Mammary epithelial cell (primary cell): Measurements from ENCODE around the gene ATXN1L.

ENCODE experiments used
- EZH2 ChIP-seq: IDR thresholded peaks from 2 replicates; pipeline ENCODE4 v1.6.1; 2012; ENCODE audit warnings: low read length, inconsistent platforms, borderline replicate concordance
- TF ChIP-seq, protein P1 (sequence below), 2 donors: IDR thresholded peaks in 1 of 2; conservative IDR thresholded peaks in 1 of 2; 2 replicates each; pipeline ENCODE4 v1.5.1; 2011 to 2012; ENCODE audit warnings: inconsistent platforms in 2 of 2, low read length in 2 of 2, mild to moderate bottlenecking in 2 of 2, control low read depth in 1 of 2, low read depth in 1 of 2; ENCODE audit not compliant: insufficient read depth in 1 of 2; ENCODE audit errors: extremely low read depth in 1 of 2

DNA sequence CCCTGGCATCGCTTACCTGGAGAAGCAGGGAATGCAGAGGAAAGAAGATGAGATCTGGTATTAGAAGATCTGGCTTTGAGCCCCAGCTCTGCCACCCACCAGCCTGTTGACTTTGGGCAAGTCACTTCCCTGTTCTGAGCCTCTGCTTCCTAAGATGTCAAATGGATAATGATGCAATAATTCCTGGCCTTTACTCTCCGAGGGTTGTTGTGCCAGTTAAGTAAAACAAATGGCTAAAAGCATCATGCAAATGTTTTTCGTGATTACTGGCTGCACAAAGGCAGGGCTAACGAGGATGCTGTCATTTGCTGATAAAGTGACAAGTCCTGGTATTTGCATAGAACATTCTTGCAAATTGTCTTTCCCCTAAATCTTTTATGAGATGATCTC lies 39.5 kb downstream of the ATXN1L start:
- TF ChIP-seq, protein P1, sequence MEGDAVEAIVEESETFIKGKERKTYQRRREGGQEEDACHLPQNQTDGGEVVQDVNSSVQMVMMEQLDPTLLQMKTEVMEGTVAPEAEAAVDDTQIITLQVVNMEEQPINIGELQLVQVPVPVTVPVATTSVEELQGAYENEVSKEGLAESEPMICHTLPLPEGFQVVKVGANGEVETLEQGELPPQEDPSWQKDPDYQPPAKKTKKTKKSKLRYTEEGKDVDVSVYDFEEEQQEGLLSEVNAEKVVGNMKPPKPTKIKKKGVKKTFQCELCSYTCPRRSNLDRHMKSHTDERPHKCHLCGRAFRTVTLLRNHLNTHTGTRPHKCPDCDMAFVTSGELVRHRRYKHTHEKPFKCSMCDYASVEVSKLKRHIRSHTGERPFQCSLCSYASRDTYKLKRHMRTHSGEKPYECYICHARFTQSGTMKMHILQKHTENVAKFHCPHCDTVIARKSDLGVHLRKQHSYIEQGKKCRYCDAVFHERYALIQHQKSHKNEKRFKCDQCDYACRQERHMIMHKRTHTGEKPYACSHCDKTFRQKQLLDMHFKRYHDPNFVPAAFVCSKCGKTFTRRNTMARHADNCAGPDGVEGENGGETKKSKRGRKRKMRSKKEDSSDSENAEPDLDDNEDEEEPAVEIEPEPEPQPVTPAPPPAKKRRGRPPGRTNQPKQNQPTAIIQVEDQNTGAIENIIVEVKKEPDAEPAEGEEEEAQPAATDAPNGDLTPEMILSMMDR (conservative IDR thresholded peaks at IDR 0.05 in 1 of 2, IDR thresholded peaks at IDR 0.05 in 1 of 2; ENCODE audit: extremely low read depth in 1 of 2, insufficient read depth in 1 of 2, low read depth in 1 of 2, low read length in 2 of 2), result no peak
- no peak for TF ChIP-seq EZH2
